GM10248 (cell line): Measurements from ENCODE around the gene EEF2K.
"Not testable (repeated sequence)": the region's sequence is repeated elsewhere in the genome, so short reads cannot be mapped to it uniquely, and the experiment has no call there.

Experiments
- CTCF ChIA-PET: fragments of 300-600 bp; sonication (Branson Sonifier 250); formaldehyde crosslinking; extraction: SDS; loops from one replicate; lab custom pipeline; 2021; ENCODE audit warnings: antibody characterized with exemption; lab: Yijun Ruan, JAX
- POLR2A ChIA-PET: fragments of 350-650 bp; sonication (Branson Sonifier 250); formaldehyde crosslinking; extraction: SDS; loops from one replicate; lab custom pipeline; 2020; ENCODE audit warnings: antibody characterized with exemption; lab: Yijun Ruan, JAX
- DNase-seq: peaks from one replicate; pipeline ENCODE4 v3.0.0; 2012; ENCODE audit errors: extremely low spot score
- CTCF ChIP-seq: IDR thresholded peaks from 2 replicates; pipeline ENCODE4 v1.5.1; 2012; ENCODE audit warnings: mild to moderate bottlenecking, low read depth; ENCODE audit errors: extremely low read depth, missing control alignments, control extremely low read depth

Gene EEF2K

GRCh38 chr16:22193063-22193411, 13.0 kb upstream of the EEF2K start:
- DNase-seq, result no peak
- POLR2A ChIA-PET, result no interaction called here
- TF ChIP-seq CTCF, result no peak
- CTCF ChIA-PET, result interaction anchor here (1.0 to 8.8 kb wide), 5 partner anchors 12 to 115 kb away, joined by 3 to 85 read pairs (median 5); partner anchors contain the start of genes EEF2K and POLR3E

GRCh38 chr16:22194707-22195444, 11.2 kb upstream of the EEF2K start:
- ChIA-PET POLR2A (no interaction called here), CTCF (interaction anchor here (1.2 to 8.8 kb wide), 6 partner anchors 10 to 111 kb away, joined by 3 to 85 read pairs (median 17); partner anchors contain the start of genes EEF2K and POLR3E)
- TF ChIP-seq CTCF, result no peak
- DNase-seq, result no peak

- TF ChIP-seq CTCF, result no peak
- ChIA-PET POLR2A (no interaction called here), CTCF (interaction anchor here (1.2 to 8.8 kb wide), 6 partner anchors 10 to 110 kb away, joined by 3 to 85 read pairs (median 17); partner anchors contain the start of genes EEF2K and POLR3E)
- DNase-seq, result no peak
Observed at GRCh38 chr16:22195445-22195694, 10.7 kb upstream of the EEF2K start.

GRCh38 chr16:22195695-22196558, 10.2 kb upstream of the EEF2K start:
- CTCF ChIA-PET, result interaction anchor here (0.6 to 8.8 kb wide), 9 partner anchors 9 to 123 kb away, joined by 3 to 85 read pairs (median 5); partner anchors contain the start of genes EEF2K and POLR3E
- peak; percentile 74 for DNase-seq
- POLR2A ChIA-PET, result no interaction called here
- peak; percentile 84 for TF ChIP-seq CTCF

- POLR2A ChIA-PET, DNase-seq: not testable (repeated sequence)
- CTCF ChIA-PET, result interaction anchor here (0.6 to 8.8 kb wide), 7 partner anchors 8 to 122 kb away, joined by 3 to 85 read pairs (median 6); partner anchors contain the start of genes EEF2K and POLR3E
Observed at GRCh38 chr16:22196559-22197168, 9.4 kb upstream of the EEF2K start.

GRCh38 chr16:22198547-22199293, 7.4 kb upstream of the EEF2K start:
- TF ChIP-seq CTCF, result peak; percentile 16
- CTCF ChIA-PET, result interaction anchor here (1.0 to 8.8 kb wide), 6 partner anchors 10 to 122 kb away, joined by 3 to 85 read pairs (median 4); partner anchors contain the start of gene POLR3E
- POLR2A ChIA-PET, result no interaction called here
- peak; percentile 42 for DNase-seq
